Measurements from ENCODE around the gene HSD17B12.

GRCh38 chr11:43879789-43880639 is 199.5 kb downstream of the HSD17B12 start:
- TF ChIP-seq CTCF (IDR thresholded peaks at IDR 0.05): no peak
- TF ChIP-seq POLR2A (IDR thresholded peaks at IDR 0.05; ENCODE audit: low read depth): no peak
